KMS-11 (cell line): Measurements from ENCODE around the gene SELENOO.

ENCODE experiments used
- H2AFZ ChIP-seq: fragments of 200-600 bp; sonication (generic); 2 replicates; pipeline ENCODE4 v1.6.1; 2016; ENCODE audit warnings: antibody characterized with exemption, mixed run types, low read depth
- H3K27ac ChIP-seq: fragments of 200-600 bp; sonication (generic); 2 replicates; pipeline ENCODE4 v1.6.1; 2016; ENCODE audit warnings: mild to moderate bottlenecking, mixed run types
- H3K27me3 ChIP-seq: fragments of 200-600 bp; sonication (generic); 2 replicates; pipeline ENCODE4 v1.6.1; 2017; ENCODE audit warnings: mild to moderate bottlenecking, low read depth, mixed run types, moderate library complexity; ENCODE audit not compliant: insufficient read depth
- H3K36me3 ChIP-seq: fragments of 200-600 bp; sonication (generic); 2 replicates; pipeline ENCODE4 v1.6.1; 2017; ENCODE audit warnings: mild to moderate bottlenecking, mixed run types; ENCODE audit not compliant: insufficient read depth
- H3K4me1 ChIP-seq: fragments of 200-600 bp; sonication (generic); 2 replicates; pipeline ENCODE4 v1.6.1; 2016; ENCODE audit warnings: mild to moderate bottlenecking, low read depth, mixed run types; ENCODE audit not compliant: poor library complexity, severe bottlenecking
- H3K4me2 ChIP-seq: fragments of 200-600 bp; sonication (generic); 2 replicates; pipeline ENCODE4 v1.7.0; 2016; ENCODE audit warnings: mild to moderate bottlenecking, mixed run types
- H3K4me3 ChIP-seq: fragments of 200-600 bp; sonication (generic); IDR thresholded peaks from 2 replicates; pipeline ENCODE4 v1.6.1; 2017; ENCODE audit warnings: low read depth, low read length, mixed read lengths; ENCODE audit not compliant: insufficient read depth
- H3K79me2 ChIP-seq: fragments of 200-600 bp; sonication (generic); 2 replicates; pipeline ENCODE4 v1.6.1; 2016; ENCODE audit warnings: low read depth, mixed run types; ENCODE audit not compliant: insufficient read depth
- H3K9ac ChIP-seq: fragments of 200-600 bp; sonication (generic); 2 replicates; pipeline ENCODE4 v1.6.1; 2016; ENCODE audit warnings: mild to moderate bottlenecking, mixed run types
- H4K20me1 ChIP-seq: fragments of 200-600 bp; sonication (generic); 2 replicates; pipeline ENCODE4 v1.6.1; 2016; ENCODE audit warnings: mild to moderate bottlenecking, mixed run types; ENCODE audit not compliant: insufficient read depth
- CTCF ChIP-seq: fragments of 200-600 bp; sonication (generic); conservative IDR thresholded peaks from 2 replicates; pipeline ENCODE4 v1.6.1; 2017; ENCODE audit warnings: low read depth, mild to moderate bottlenecking, antibody characterized with exemption, low read length, moderate library complexity, mixed read lengths

The SELENOO gene

GRCh38 chr22:50264946-50265669 lies 64.3 kb downstream of the SELENOO start:
- H3K27me3 ChIP-seq, result no peaks in the 10 kb centered on the region
- no peaks in the 10 kb centered on the region for H3K79me2 ChIP-seq
- TF ChIP-seq CTCF, result no peak
- no peaks in the 10 kb centered on the region for H4K20me1 ChIP-seq
- H3K4me1 ChIP-seq, result peaks cover 14% of the 10 kb centered on the region
- no peak overlapping the region for H3K9ac ChIP-seq
- H3K4me2 ChIP-seq, result no peak overlapping the region
- no peak overlapping the region for H3K27ac ChIP-seq
- no peaks in the 10 kb centered on the region for H3K36me3 ChIP-seq
- H2AFZ ChIP-seq, result no peak overlapping the region
- H3K4me3 ChIP-seq, result no peak overlapping the region

- H3K79me2 ChIP-seq, result no peaks in the 10 kb centered on the region
- no peak overlapping the region for H3K4me2 ChIP-seq
- H3K9ac ChIP-seq, result no peak overlapping the region
- no peak overlapping the region for H3K4me3 ChIP-seq
- no peak overlapping the region for H3K27ac ChIP-seq
- no peak overlapping the region for H2AFZ ChIP-seq
- no peaks in the 10 kb centered on the region for H3K27me3 ChIP-seq
- no peak for TF ChIP-seq CTCF
- no peaks in the 10 kb centered on the region for H4K20me1 ChIP-seq
- H3K4me1 ChIP-seq, result peaks cover 21% of the 10 kb centered on the region
- H3K36me3 ChIP-seq, result no peaks in the 10 kb centered on the region
Measured at GRCh38 chr22:50266994-50267393, 66.2 kb downstream of the SELENOO start.
